Measurements from ENCODE around the gene SWAP70.

Gene SWAP70

GRCh38 chr11:9662273-9662672 lies 1.6 kb upstream of the SWAP70 start:
- Histone ChIP-seq H3F3A (ENCODE audit: control insufficient read depth, insufficient read depth) (peaks cover 21% of the 10 kb centered on the region), H3K4me3 (ENCODE audit: low read length) (peak overlapping the region; percentile 84), H3K36me3 (ENCODE audit: control insufficient read depth, low read length) (peaks cover 29% of the 10 kb centered on the region), H3K4me1 (ENCODE audit: control insufficient read depth, low read length) (peaks cover 46% of the 10 kb centered on the region), H4K20me1 (ENCODE audit: control insufficient read depth, insufficient read depth, low read depth, low read length) (no peaks in the 10 kb centered on the region), H3K4me2 (ENCODE audit: low read length) (peak overlapping the region; percentile 82), H3K9me3 (ENCODE audit: control insufficient read depth, insufficient read depth, low read length) (0 out of 2 replicates have a peak, but pooled peaks cover 3% of the 10 kb centered on the region), H3K9me2 (replicated peaks; ENCODE audit: control insufficient read depth, low read length) (no peaks in the 10 kb centered on the region), H3K27ac (ENCODE audit: low read depth, low read length) (peak overlapping the region; percentile 49), H3K27me3 (ENCODE audit: control insufficient read depth, low read length) (no peaks in the 10 kb centered on the region), H3K79me2 (ENCODE audit: control insufficient read depth, low read length) (peaks cover 48% of the 10 kb centered on the region)
- TF ChIP-seq EZH2phosphoT487 (IDR thresholded peaks at IDR 0.05; ENCODE audit: borderline replicate concordance, low read length) = no peak
- no peak for TF ChIP-seq CTCF (IDR thresholded peaks at IDR 0.05; ENCODE audit: low read depth, low read length, poor library complexity, severe bottlenecking)

GRCh38 chr11:9664276-9665171 lies 647 bp downstream of the SWAP70 start:
- H3F3A ChIP-seq (ENCODE audit: control insufficient read depth, insufficient read depth) = peaks cover 37% of the 10 kb centered on the region
- peaks cover 50% of the 10 kb centered on the region for H3K36me3 ChIP-seq (ENCODE audit: control insufficient read depth, low read length)
- H3K9me3 ChIP-seq (ENCODE audit: control insufficient read depth, insufficient read depth, low read length) = 0 out of 2 replicates have a peak, but pooled peaks cover 3% of the 10 kb centered on the region
- H3K9me2 ChIP-seq (replicated peaks; ENCODE audit: control insufficient read depth, low read length) = no peaks in the 10 kb centered on the region
- H4K20me1 ChIP-seq (ENCODE audit: control insufficient read depth, insufficient read depth, low read depth, low read length) = no peaks in the 10 kb centered on the region
- peak overlapping the region; percentile 95 for H3K27ac ChIP-seq (ENCODE audit: low read depth, low read length)
- peaks cover 59% of the 10 kb centered on the region for H3K4me1 ChIP-seq (ENCODE audit: control insufficient read depth, low read length)
- H3K4me3 ChIP-seq (ENCODE audit: low read length) = peak overlapping the region; percentile 84
- no peaks in the 10 kb centered on the region for H3K27me3 ChIP-seq (ENCODE audit: control insufficient read depth, low read length)
- peak overlapping the region; percentile 82 for H3K4me2 ChIP-seq (ENCODE audit: low read length)
- TF ChIP-seq CTCF (IDR thresholded peaks at IDR 0.05; ENCODE audit: low read depth, low read length, poor library complexity, severe bottlenecking) (no peak), EZH2phosphoT487 (IDR thresholded peaks at IDR 0.05; ENCODE audit: borderline replicate concordance, low read length) (no peak)
- peaks cover 71% of the 10 kb centered on the region for H3K79me2 ChIP-seq (ENCODE audit: control insufficient read depth, low read length)

- peak overlapping the region; percentile 82 for H3K4me2 ChIP-seq (ENCODE audit: low read length)
- H3K9me3 ChIP-seq (ENCODE audit: control insufficient read depth, insufficient read depth, low read length) = 0 out of 2 replicates have a peak, but pooled peaks cover 3% of the 10 kb centered on the region
- TF ChIP-seq EZH2phosphoT487 (IDR thresholded peaks at IDR 0.05; ENCODE audit: borderline replicate concordance, low read length) (no peak), CTCF (IDR thresholded peaks at IDR 0.05; ENCODE audit: low read depth, low read length, poor library complexity, severe bottlenecking) (no peak)
- peaks cover 83% of the 10 kb centered on the region for H3K79me2 ChIP-seq (ENCODE audit: control insufficient read depth, low read length)
- H3K27ac ChIP-seq (ENCODE audit: low read depth, low read length) = peak overlapping the region; percentile 95
- H4K20me1 ChIP-seq (ENCODE audit: control insufficient read depth, insufficient read depth, low read depth, low read length) = no peaks in the 10 kb centered on the region
- peaks cover 57% of the 10 kb centered on the region for H3K36me3 ChIP-seq (ENCODE audit: control insufficient read depth, low read length)
- H3K27me3 ChIP-seq (ENCODE audit: control insufficient read depth, low read length) = no peaks in the 10 kb centered on the region
- peaks cover 44% of the 10 kb centered on the region for H3F3A ChIP-seq (ENCODE audit: control insufficient read depth, insufficient read depth)
- peak overlapping the region; percentile 84 for H3K4me3 ChIP-seq (ENCODE audit: low read length)
- H3K9me2 ChIP-seq (replicated peaks; ENCODE audit: control insufficient read depth, low read length) = no peaks in the 10 kb centered on the region
- H3K4me1 ChIP-seq (ENCODE audit: control insufficient read depth, low read length) = peaks cover 69% of the 10 kb centered on the region
Measured at GRCh38 chr11:9665749-9666148, 1.9 kb downstream of the SWAP70 start.
